SK-N-SH treated with all-trans-retinoic acid at 6 μM for 48 hours (cell line): Measurements from ENCODE around the gene PRKAA1.
"Not testable (repeated sequence)": the region's sequence is repeated elsewhere in the genome, so short reads cannot be mapped to it uniquely, and the experiment has no call there.

Source experiments
- ATAC-seq: fragments of 200-7000 bp; cut with Tn5 transposase; 3 replicates; pipeline ENCODE4 v1.9.1; 2020; ENCODE audit warnings: mild to moderate bottlenecking, moderate library complexity
- ARNTL ChIP-seq: fragments of 450-650 bp; formaldehyde crosslinking; IDR thresholded peaks from 2 replicates; pipeline ENCODE4 v1.5.0; 2020; ENCODE audit warnings: low read depth, mild to moderate bottlenecking, moderate library complexity, borderline replicate concordance
- BACH2 ChIP-seq: fragments of 250-450 bp; sonication (Bioruptor Pico); IDR thresholded peaks from 2 replicates; pipeline ENCODE4 v1.9.0; 2021; ENCODE audit warnings: mild to moderate bottlenecking, borderline replicate concordance
- CREB5 ChIP-seq: fragments of 250-450 bp; sonication (Bioruptor Pico); IDR thresholded peaks from 2 replicates; pipeline ENCODE4 v1.5.1; 2020; ENCODE audit warnings: low read depth, mild to moderate bottlenecking, moderate library complexity
- CSDC2 ChIP-seq: fragments of 250-450 bp; sonication (Bioruptor Pico); IDR thresholded peaks from 2 replicates; pipeline ENCODE4 v1.5.0; 2020; ENCODE audit warnings: mild to moderate bottlenecking, moderate library complexity
- CSRNP3 ChIP-seq: fragments of 250-450 bp; sonication (Bioruptor Pico); IDR thresholded peaks from 2 replicates; pipeline ENCODE4 v1.5.1; 2021; ENCODE audit warnings: mild to moderate bottlenecking, moderate library complexity
- ESRRG ChIP-seq: fragments of 250-450 bp; sonication (Bioruptor Pico); IDR thresholded peaks from 2 replicates; pipeline ENCODE4 v1.6.1; 2021; ENCODE audit warnings: mild to moderate bottlenecking
- GLIS3 ChIP-seq: fragments of 250-450 bp; sonication (Bioruptor Pico); IDR thresholded peaks from 2 replicates; pipeline ENCODE4 v1.5.0; 2020; ENCODE audit warnings: mild to moderate bottlenecking, moderate library complexity
- ISL1 ChIP-seq: fragments of 250-450 bp; sonication (Bioruptor Pico); IDR thresholded peaks from 2 replicates; pipeline ENCODE4 v2.1.2; 2022; ENCODE audit warnings: mild to moderate bottlenecking, moderate library complexity
- OSR1 ChIP-seq: fragments of 250-450 bp; sonication (Bioruptor Pico); IDR thresholded peaks from 2 replicates; pipeline ENCODE4 v1.8.0; 2022; ENCODE audit warnings: moderate library complexity, mild to moderate bottlenecking, inconsistent platforms
- PATZ1 ChIP-seq: fragments of 250-450 bp; sonication (Bioruptor Pico); IDR thresholded peaks from 2 replicates; pipeline ENCODE4 v1.8.0; 2020; ENCODE audit warnings: mild to moderate bottlenecking, moderate library complexity, borderline replicate concordance
- POU6F1 ChIP-seq: fragments of 250-450 bp; sonication (Bioruptor Pico); IDR thresholded peaks from 2 replicates; pipeline ENCODE4 v1.8.0; 2021; ENCODE audit warnings: low read depth, mild to moderate bottlenecking, moderate library complexity, borderline replicate concordance
- PPARA ChIP-seq: fragments of 250-450 bp; sonication (Bioruptor Pico); IDR thresholded peaks from 2 replicates; pipeline ENCODE4 v1.5.0; 2020; ENCODE audit warnings: mild to moderate bottlenecking, borderline replicate concordance
- TCF4 ChIP-seq: fragments of 250-450 bp; sonication (Bioruptor Pico); IDR thresholded peaks from 2 replicates; pipeline ENCODE4 v1.8.0; 2021; ENCODE audit warnings: mild to moderate bottlenecking, moderate library complexity, borderline replicate concordance
- TOX ChIP-seq: fragments of 250-450 bp; sonication (Bioruptor Pico); IDR thresholded peaks from 2 replicates; pipeline ENCODE4 v1.8.0; 2021; ENCODE audit warnings: mild to moderate bottlenecking, moderate library complexity, borderline replicate concordance
- TSHZ2 ChIP-seq: fragments of 250-450 bp; sonication (Bioruptor Pico); IDR thresholded peaks from 2 replicates; pipeline ENCODE4 v1.5.0; 2020; ENCODE audit warnings: mild to moderate bottlenecking, moderate library complexity
- ZC3H10 ChIP-seq: fragments of 250-450 bp; sonication (Bioruptor Pico); IDR thresholded peaks from 2 replicates; pipeline ENCODE4 v1.5.1; 2021; ENCODE audit warnings: mild to moderate bottlenecking, moderate library complexity
- ZFP3 ChIP-seq: fragments of 250-450 bp; sonication (Bioruptor Pico); IDR thresholded peaks from 2 replicates; pipeline ENCODE4 v1.5.0; 2020; ENCODE audit warnings: mild to moderate bottlenecking, moderate library complexity
- ZFP30 ChIP-seq: fragments of 450-650 bp; formaldehyde crosslinking; IDR thresholded peaks from 2 replicates; pipeline ENCODE4 v1.5.0; 2022; ENCODE audit warnings: mild to moderate bottlenecking, moderate library complexity
- ZNF565 ChIP-seq: fragments of 450-650 bp; formaldehyde crosslinking; conservative IDR thresholded peaks from 2 replicates; pipeline ENCODE4 v1.5.0; 2020; ENCODE audit warnings: low read depth, mild to moderate bottlenecking, moderate library complexity
- ZNF70 ChIP-seq: fragments of 450-650 bp; formaldehyde crosslinking; IDR thresholded peaks from 2 replicates; pipeline ENCODE4 v1.5.0; 2020; ENCODE audit warnings: mild to moderate bottlenecking, moderate library complexity

Gene PRKAA1

GRCh38 chr5:40791715-40792139 lies 6.4 kb downstream of the PRKAA1 start:
- no peak for TF ChIP-seq ZNF70
- TF ChIP-seq ARNTL (CRISPR knock-in tag) = no peak
- TF ChIP-seq ZFP3 (CRISPR knock-in tag) = no peak
- no peak for TF ChIP-seq TSHZ2 (CRISPR knock-in tag)
- no peak for TF ChIP-seq POU6F1 (CRISPR knock-in tag)
- TF ChIP-seq CSDC2 (CRISPR knock-in tag) = no peak
- no peak for TF ChIP-seq BACH2 (CRISPR knock-in tag)
- TF ChIP-seq CSRNP3 (CRISPR knock-in tag) = no peak
- no peak for TF ChIP-seq PATZ1 (CRISPR knock-in tag)
- no peak for TF ChIP-seq TOX (CRISPR knock-in tag)
- no peak for TF ChIP-seq ESRRG (CRISPR knock-in tag)
- TF ChIP-seq, all 23 proteins: peak for 0
- no peak for ATAC-seq

- TF ChIP-seq PATZ1 (CRISPR knock-in tag) (no peak), TOX (CRISPR knock-in tag) (no peak), CREB5 (CRISPR knock-in tag) (no peak), POU6F1 (CRISPR knock-in tag) (no peak), PPARA (CRISPR knock-in tag) (no peak), ARNTL (CRISPR knock-in tag) (no peak), BACH2 (CRISPR knock-in tag) (no peak), TCF4 (CRISPR knock-in tag) (no peak), OSR1 (no peak), ZFP3 (CRISPR knock-in tag) (no peak), ZC3H10 (CRISPR knock-in tag) (no peak), ZFP30 (no peak), ESRRG (CRISPR knock-in tag) (no peak), ISL1 (no peak), CSRNP3 (CRISPR knock-in tag) (no peak), GLIS3 (CRISPR knock-in tag) (no peak), ZNF70 (no peak), ZNF565 (CRISPR knock-in tag) (no peak), CSDC2 (CRISPR knock-in tag) (no peak)
- TF ChIP-seq, all 23 proteins: peak for 0
- ATAC-seq = no peak
Measured at GRCh38 chr5:40790947-40791593, 7.1 kb downstream of the PRKAA1 start.

GRCh38 chr5:40788941-40789340 lies 9.2 kb downstream of the PRKAA1 start:
- not testable (repeated sequence) for ATAC-seq
